Activated T-cell treated with anti-CD3 and anti-CD28 coated beads, Interleukin-2, amount 50 U/mL, for 48 hours (primary cell): ENCODE results near the gene JAG1.
"Not testable (repeated sequence)": the region's sequence is repeated elsewhere in the genome, so short reads cannot be mapped to it uniquely, and the experiment has no call there.

ENCODE experiments used
- DNase-seq, 2 experiments: peaks; one replicate each; pipeline ENCODE4 v3.0.0-alpha.2; 2020

The JAG1 gene

DNA sequence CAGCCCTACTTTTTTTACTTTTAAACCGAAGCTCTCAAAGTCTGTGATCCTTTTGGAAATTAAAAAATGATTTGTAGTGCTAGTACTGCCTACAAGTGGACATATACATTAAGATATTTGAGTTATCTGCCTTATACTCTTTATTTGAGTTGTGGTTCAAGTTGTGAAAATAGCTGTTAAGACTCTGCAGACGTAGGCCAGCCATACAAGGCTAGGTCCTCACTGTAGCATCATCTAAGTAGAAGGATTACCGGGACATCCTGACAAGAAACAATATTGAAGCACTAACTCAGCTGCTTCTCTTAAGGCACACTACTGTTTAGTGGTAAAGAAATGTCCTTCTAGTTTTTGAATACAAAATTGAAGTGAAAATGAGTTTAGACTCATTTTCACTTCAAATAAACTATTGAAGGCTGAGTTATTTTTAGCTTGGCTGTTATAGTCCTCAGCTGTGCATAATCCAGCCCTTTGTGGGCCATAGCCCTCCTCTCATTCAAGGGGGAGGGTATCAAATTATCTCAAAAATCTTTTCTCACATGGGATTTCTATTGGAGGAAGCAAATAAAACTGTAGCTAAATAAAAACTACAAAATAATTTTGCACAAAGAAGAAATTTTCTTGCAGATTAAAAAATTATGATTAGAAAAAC is 68.1 kb downstream of the JAG1 start:
- DNase-seq: no peak

DNA sequence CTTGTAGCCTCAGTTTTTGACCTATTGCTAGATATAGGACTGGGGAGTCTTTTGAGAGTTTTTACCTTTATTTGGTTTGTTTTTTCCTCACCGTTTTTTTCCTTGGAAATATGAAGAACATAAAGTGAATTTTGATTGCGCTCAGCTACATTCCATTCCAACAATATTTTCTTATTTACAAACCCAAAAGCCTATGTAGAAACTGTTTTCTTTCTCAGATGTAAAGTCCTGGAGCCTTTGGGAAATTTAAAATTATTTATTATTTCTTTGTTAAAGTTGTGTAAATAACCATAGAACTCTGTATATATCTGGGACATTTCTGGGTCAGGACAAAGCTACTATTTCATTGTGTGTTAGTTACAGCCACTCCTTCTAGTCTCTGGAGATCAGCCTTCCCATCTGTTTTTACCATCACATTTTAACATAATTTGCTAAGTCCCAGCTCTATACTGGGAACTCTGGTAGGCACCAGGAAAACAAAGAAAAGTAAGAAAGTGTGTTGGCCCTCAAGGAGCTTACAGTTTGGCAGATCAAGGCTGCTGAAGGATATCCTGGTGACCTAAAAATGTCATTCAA is 68.8 kb downstream of the JAG1 start:
- DNase-seq: no peak

DNA sequence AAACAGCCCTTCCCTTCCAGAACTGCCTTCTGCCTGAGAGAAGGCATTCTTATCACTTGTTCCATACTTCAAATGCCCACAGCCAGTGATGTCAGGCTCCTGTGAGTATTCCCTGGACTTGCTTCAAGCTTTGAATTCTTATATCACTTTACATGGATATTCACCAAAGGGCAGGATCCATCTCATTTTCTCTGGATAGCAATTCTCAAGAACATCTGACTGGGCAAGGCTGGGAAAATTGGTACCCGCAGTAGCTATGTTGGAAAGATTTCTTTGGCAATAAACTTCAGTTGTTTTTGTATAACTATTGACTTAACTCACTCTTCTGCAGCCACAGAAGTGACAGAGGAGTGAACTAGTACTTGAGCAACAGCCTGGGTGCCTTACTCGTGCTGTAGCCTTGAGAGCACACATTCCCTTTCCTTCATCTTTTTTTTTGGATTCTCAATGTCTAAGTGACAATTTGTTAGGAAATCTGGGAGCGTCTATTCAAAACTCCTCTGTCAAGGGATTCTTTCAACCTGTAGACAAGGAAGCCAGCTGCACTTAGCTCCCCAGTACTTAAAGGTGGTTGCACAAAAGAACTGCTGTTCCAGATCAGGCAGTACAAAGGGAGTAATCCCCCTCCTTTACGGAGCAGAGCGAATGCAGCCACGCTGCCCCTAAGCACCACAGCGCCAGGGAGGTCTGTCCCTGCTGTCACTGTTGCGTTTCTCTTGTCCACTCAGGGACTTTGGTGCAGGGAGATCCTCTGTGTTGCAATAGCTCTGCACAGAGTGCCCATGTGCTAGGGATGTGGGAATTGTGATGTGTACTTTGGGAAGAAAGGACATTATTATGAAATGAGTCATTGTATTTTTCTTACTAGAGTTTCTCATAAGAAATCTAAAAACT is 69.6 kb downstream of the JAG1 start:
- no peak for DNase-seq

DNA sequence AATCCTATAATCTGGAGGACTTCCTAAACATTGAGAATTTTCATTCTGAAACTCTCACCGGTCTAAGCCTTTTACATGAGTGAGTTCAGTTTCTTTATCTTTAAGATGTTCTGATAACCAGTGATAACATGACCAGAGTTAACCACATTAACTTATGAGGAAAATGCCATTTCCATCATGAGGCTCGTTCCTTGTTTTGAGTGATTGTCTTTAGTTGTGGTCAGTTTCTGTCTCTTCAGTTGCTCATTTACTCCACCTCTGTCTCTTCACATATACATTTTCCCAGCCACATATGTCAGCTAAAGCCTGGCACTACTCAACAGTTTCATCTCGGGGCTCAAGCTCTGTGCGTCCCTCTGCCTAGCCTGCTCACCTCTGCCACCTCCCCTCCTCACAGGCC is 70.4 kb downstream of the JAG1 start:
- peak; percentile 32 to 42 for DNase-seq

DNA sequence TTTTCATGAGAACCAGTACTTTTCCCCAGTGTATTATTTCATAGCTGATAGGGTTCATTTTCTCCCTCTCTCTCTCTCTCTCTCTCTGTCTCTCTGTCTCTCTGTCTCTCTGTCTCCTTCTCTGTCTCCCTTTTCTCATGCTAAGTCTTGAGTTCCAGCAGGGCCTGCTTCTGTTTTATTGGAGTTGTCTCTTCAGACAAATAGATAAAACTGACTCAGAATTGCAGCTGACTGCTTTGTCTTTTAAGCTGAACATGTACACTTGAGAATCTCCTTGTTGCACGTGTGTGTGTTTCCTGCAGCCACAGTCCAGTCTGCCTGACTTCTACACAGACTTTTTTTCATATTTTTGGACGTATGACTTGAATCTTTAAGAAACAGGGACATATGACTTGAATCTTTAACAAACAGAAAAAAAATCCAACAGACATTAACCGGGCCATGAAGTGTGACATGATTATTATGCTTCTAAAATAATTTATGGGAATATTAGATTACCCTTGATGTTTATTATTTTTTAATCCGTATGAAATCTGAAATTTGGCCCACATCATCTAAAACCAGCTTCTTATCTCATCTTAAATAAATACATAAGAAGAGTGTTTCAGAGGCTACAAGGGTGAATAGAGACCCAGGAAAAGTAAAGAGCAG is 71.5 kb downstream of the JAG1 start:
- no peak for DNase-seq

DNA sequence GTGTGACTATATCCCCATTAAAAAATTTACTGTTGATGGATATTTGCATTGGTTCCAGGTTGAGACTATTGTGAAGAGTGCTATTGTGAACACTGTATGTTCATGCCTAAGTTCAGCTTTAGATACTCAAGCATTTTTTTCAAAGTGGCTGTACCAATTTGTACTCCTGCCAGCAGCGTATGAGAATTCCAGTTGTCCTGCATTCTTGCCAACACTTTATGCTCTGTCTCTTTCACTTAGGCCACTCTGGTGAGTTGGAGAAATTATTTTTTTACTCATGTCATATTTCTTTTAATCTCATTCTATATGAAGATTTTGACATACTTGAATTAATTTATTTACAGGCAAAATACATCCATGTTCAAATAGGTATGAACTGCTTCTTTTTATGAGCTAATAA is 76.2 kb downstream of the JAG1 start:
- DNase-seq: no peak

DNA sequence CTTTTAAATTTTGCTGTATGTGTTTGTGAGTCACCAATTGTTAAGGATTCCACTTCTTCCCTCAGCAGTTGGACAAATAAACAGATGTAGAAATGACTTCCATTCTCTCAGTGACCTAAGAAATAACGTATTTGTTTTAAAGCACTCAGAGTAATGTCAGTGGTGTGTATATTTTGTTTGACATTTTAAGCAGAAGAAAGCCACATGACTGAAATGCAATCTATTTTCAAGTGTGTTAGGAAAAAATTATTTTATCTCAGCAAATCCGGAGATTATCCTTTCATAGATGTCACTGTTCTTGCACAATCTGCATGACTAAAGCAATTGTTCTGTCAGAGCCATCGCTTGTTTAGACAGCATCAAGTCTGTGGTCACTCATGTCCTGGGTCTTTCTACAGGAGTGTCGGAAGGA is 77.1 kb downstream of the JAG1 start:
- DNase-seq: no peak

DNA sequence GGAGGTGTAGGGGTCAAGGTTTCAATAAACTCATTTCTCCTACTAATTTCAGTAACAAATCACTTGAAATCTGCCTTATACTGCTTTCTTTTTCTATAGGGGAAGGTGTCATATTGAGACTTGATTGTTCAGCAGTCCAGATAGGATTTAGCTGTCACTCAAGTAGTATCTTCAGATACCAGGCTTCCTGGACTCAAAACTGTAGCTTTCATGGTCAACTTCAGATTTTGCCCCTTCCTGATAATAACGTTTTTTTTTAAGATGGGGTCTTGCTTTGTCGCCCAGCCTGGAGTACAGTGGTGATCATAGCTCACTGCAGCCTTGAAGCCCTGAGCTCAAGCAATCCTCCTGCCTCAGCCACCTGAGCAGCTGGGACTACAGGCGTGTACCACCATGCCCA is 77.8 kb downstream of the JAG1 start:
- no peak for DNase-seq

DNA sequence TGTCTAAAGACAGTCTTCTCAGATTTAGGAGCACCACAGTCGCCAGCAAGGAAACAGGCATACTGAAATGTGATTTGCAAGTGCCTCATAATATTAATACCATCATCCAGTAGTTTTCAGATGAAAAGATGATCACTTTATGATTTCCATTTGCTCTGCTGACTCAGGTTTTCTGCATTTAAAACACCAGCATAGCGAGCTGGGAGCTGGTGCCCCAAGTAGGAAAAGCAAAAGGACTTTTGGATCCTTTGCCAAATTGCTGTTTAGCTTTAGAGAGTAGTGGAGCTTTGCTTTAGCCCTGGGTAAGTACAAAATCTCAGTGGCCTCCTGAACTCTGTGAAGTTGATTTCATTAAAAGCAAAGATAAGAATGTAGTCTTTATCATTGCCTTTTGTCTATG is 78.5 kb downstream of the JAG1 start:
- no peak for DNase-seq

DNA sequence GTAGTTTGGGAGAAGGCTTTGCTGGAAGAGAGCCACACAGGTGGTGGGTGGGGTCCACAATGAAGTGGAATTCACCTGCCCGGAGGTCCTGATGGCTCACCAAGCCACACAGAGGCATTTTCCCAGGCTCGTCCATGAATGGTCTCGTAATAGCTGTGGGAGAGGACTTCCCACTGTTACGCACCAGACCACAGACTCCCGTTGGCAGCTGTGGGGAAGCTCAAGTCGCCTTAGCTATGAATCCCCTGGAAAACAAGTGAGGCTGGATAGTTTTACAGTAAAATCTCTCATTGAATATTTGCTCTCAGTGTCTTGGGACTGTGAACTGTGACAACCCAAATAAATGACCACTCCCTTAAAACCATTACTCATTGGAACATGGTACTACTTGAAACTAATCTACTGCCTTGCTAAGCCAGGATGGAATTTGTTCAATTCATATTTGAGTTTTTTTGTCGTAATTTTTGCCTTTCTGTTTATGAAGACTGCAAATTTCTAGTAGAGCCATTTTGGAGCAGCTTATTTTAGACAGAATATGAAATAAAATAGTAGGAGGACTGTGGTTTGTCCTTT is 79.4 kb downstream of the JAG1 start:
- no peak for DNase-seq

DNA sequence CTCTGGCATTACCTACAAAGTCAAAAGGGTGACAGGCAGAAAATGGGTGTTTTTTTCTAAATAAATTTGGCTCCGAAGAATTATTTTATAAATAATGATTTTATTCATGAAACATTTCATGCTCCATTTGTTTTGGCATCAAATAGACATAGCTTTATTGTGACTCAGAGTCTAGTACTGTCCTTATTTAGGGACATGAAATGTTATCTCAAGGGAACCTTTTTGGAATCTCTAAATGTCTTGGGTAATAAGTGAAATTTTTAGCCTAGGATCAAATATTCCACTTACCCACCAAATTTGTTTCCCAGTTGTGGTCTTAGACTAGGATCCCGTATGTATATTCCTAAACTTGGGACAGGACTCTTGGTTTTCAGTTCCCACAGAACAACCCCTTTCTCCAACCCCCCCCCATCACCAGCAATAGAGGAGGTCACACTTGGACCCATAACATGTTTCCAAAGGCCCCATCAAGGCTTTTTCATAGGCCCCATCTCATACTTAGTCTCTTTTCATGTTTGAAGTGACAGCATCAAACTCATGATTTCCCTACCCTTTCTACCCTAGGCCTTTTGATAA is 81.8 kb downstream of the JAG1 start:
- no peak for DNase-seq

DNA sequence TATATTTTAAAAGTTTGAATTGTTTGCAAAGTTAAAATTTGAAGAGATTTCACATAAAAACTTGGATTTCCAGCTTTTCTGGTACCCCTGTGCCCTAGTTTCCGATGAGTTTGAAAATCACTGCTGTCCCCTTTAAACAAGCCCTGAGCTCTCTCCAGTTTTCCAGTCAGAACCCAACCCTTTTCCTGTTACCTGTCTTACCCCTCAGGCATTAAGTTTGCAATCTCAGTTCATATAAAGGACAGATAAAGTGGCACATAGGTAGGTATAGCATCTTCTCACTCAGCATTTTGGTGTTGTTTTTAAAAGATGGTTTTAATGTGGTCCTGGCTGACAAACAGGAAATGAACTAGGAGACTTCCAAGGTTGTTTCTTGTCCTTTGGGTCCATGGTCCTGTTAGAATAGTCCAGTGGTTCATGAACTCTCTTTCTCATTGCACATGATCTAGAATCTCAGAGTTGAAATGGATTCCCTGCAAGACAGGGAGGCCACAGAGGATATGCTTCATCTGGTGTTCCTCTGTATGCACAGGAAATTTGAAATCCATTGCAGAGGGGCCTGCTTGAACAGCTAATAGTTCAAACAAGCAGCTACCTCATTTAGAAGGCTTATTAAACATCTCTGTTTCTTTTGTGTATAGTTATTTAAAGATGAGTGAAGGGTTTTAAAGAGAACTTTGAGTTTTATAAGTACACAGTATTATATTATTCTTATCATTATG is 82.7 kb downstream of the JAG1 start:
- no peak for DNase-seq

DNA sequence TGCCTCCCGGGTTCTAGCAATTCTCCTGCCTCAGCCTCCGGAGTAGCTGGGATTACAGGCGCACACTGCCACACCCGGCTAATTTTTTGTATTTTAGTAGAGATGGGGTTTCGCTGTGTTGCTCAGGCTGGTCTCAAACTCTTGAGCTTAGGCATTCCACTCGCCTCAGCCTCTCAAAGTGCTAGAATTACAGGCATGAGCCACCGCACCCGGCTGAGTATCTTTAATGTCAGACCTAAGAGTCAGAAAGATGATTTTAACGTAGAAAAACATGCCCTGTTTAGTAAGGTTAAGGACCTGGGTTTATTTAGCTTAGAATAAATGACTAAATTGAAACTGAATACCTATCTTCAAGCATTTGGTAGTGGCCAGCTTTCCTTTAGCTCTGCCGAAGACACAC is 83.4 kb downstream of the JAG1 start:
- DNase-seq: not testable (repeated sequence)
